Measurements from ENCODE around the gene BMF.

BMF gene

DNA sequence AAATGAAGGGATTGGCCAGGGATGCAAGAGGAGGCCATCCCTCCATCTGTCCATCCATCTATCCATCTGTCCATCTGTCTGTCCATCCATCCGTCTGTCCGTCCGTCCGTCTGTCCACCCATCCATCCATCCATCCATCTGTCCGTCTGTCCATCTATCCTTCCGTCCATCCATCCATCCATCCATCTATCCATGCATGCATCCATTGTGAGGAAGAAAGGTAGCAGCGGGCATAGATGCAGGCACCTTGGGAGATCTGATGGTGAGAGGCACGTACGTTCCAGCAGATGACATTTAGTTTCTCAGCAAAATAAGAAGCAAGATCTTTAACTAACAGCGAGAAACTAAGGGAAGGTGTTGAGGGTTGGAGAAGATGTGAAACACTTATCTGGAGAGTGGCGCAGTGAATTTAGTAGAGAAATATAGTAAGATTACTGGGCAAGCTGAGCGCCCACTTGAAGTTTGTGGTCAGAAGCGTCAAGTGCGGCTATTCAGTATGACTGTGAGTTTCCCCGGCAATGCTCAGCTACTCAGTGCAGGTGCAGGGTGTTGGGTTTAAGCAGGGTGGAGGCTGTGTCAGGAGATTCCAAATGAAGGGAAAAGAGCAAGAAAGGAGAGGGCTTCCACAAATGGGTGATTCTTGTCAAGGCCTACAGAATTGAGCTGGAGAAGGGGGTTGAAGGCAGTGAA lies 47.3 kb downstream of the BMF start:
- no peak overlapping the region for H3K4me3 ChIP-seq (replicated peaks; ENCODE audit: insufficient read depth, low read length)
- H3K27ac ChIP-seq (replicated peaks), result no peak overlapping the region
- no peak for DNase-seq (ENCODE audit: low read depth in 1 of 2, low spot score in 1 of 2)
- TF ChIP-seq, protein P1, sequence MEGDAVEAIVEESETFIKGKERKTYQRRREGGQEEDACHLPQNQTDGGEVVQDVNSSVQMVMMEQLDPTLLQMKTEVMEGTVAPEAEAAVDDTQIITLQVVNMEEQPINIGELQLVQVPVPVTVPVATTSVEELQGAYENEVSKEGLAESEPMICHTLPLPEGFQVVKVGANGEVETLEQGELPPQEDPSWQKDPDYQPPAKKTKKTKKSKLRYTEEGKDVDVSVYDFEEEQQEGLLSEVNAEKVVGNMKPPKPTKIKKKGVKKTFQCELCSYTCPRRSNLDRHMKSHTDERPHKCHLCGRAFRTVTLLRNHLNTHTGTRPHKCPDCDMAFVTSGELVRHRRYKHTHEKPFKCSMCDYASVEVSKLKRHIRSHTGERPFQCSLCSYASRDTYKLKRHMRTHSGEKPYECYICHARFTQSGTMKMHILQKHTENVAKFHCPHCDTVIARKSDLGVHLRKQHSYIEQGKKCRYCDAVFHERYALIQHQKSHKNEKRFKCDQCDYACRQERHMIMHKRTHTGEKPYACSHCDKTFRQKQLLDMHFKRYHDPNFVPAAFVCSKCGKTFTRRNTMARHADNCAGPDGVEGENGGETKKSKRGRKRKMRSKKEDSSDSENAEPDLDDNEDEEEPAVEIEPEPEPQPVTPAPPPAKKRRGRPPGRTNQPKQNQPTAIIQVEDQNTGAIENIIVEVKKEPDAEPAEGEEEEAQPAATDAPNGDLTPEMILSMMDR (IDR thresholded peaks at IDR 0.05; ENCODE audit: insufficient read depth, low read length), result no peak
- no peak for TF ChIP-seq POLR2AphosphoS5 (IDR thresholded peaks at IDR 0.05; ENCODE audit: low read depth)
- no peaks in the 10 kb centered on the region for H3K27me3 ChIP-seq (ENCODE audit: insufficient read depth, poor library complexity, severe bottlenecking)

DNA sequence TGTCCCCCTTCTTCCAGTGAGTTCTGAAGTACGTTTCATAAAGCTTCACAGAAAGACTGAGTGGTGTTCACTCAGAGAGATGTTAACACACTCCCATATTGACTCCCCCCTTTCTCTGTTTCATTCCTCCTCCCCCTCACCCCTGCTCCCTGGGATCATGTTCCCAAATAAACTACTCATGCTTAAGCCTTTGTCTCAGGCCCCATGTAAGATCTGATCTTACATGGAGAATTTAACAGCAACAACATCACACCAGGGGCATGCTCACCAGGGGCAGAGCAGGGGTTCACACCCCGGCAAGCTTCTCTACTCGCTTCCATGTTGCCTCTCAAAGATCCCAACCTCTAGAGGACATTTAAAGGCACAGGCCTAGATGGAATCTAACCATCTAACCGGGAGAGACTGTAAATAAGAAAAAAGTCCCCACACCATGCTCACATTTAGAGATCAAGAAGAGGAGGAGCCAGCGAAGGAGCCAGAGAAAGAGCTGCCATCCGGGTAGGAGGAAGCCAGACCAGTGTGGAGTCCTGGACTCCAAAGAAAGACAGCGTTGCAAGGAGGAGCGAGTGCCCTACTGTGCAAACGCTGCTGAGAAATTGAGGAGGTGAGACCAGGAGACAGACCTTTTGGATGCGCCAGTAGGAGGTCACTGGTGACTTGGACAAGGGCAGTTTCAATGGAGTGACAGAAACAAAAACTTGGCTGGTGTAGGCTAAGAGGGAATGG lies 48.3 kb downstream of the BMF start:
- TF ChIP-seq SPI1 (IDR thresholded peaks at IDR 0.05; ENCODE audit: borderline replicate concordance, low read depth) (no peak), GABPA (IDR thresholded peaks at IDR 0.05; ENCODE audit: low read depth) (no peak), POLR2AphosphoS5 (IDR thresholded peaks at IDR 0.05; ENCODE audit: low read depth) (no peak)
- TF ChIP-seq, protein P1 (IDR thresholded peaks at IDR 0.05; ENCODE audit: insufficient read depth, low read length), result no peak
- TF ChIP-seq, protein P2, sequence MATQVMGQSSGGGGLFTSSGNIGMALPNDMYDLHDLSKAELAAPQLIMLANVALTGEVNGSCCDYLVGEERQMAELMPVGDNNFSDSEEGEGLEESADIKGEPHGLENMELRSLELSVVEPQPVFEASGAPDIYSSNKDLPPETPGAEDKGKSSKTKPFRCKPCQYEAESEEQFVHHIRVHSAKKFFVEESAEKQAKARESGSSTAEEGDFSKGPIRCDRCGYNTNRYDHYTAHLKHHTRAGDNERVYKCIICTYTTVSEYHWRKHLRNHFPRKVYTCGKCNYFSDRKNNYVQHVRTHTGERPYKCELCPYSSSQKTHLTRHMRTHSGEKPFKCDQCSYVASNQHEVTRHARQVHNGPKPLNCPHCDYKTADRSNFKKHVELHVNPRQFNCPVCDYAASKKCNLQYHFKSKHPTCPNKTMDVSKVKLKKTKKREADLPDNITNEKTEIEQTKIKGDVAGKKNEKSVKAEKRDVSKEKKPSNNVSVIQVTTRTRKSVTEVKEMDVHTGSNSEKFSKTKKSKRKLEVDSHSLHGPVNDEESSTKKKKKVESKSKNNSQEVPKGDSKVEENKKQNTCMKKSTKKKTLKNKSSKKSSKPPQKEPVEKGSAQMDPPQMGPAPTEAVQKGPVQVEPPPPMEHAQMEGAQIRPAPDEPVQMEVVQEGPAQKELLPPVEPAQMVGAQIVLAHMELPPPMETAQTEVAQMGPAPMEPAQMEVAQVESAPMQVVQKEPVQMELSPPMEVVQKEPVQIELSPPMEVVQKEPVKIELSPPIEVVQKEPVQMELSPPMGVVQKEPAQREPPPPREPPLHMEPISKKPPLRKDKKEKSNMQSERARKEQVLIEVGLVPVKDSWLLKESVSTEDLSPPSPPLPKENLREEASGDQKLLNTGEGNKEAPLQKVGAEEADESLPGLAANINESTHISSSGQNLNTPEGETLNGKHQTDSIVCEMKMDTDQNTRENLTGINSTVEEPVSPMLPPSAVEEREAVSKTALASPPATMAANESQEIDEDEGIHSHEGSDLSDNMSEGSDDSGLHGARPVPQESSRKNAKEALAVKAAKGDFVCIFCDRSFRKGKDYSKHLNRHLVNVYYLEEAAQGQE (IDR thresholded peaks at IDR 0.05; ENCODE audit: insufficient replicate concordance, low read depth), result no peak
- Histone ChIP-seq H3K27ac (replicated peaks) (no peak overlapping the region), H3K4me3 (replicated peaks; ENCODE audit: insufficient read depth, low read length) (no peak overlapping the region), H3K27me3 (ENCODE audit: insufficient read depth, poor library complexity, severe bottlenecking) (no peaks in the 10 kb centered on the region)
- DNase-seq (ENCODE audit: low read depth in 1 of 2, low spot score in 1 of 2), result no peak

DNA sequence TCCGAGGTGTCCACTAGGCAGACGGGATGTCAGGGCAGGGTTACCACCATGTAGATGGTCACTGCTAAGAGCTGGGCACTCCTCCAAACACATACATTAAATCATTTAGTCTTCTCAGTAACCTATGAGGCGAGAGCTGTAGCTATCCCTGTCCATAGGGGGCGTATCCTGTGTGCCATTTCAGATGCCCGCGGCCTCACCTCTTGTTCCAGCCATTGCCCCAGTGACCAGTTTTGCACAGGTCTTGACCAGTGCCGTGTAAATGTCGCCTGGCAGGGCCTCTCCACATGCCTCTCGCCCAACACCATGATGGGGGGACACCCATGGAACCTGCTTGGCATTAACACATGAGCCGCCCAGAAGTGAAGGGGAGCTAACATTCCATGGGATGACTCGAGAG lies 48.9 kb downstream of the BMF start:
- no peak for DNase-seq (ENCODE audit: low read depth in 1 of 2, low spot score in 1 of 2)
- TF ChIP-seq, protein P2 (IDR thresholded peaks at IDR 0.05; ENCODE audit: insufficient replicate concordance, low read depth), result no peak
- TF ChIP-seq GABPA (IDR thresholded peaks at IDR 0.05; ENCODE audit: low read depth) (no peak), SPI1 (IDR thresholded peaks at IDR 0.05; ENCODE audit: borderline replicate concordance, low read depth) (no peak), POLR2AphosphoS5 (IDR thresholded peaks at IDR 0.05; ENCODE audit: low read depth) (no peak)
- TF ChIP-seq, protein P1 (IDR thresholded peaks at IDR 0.05; ENCODE audit: insufficient read depth, low read length), result no peak
- H3K27me3 ChIP-seq (ENCODE audit: insufficient read depth, poor library complexity, severe bottlenecking), result no peaks in the 10 kb centered on the region
- no peak overlapping the region for H3K4me3 ChIP-seq (replicated peaks; ENCODE audit: insufficient read depth, low read length)
- H3K27ac ChIP-seq (replicated peaks), result no peak overlapping the region
